NCI-H526 treated with DMSO at 0.1 percent for 48 hours (cell line): ENCODE data around the gene IFITM10.

ENCODE experiments used
- DNase-seq: peaks from one replicate; lab custom pipeline; 2025; lab: John Stamatoyannopoulos, UW

IFITM10 gene

DNA sequence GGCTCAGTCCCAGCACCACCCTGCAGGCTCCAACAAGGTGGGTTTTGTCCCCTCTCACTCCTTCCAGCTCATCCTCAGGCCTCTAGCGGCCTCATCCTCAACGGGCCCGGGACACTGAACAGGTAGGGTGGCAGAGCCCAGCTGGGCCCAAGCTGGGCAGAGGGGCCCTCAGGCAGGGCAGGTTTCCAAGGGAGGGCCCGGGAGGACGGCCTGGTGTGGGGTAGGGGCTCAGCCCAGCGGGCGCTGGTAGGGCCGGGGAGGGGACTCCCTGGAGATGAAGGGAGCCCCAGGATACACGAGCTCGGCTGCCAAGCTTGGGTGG, 2.5 kb upstream of the IFITM10 start:
- no peak for DNase-seq

DNA sequence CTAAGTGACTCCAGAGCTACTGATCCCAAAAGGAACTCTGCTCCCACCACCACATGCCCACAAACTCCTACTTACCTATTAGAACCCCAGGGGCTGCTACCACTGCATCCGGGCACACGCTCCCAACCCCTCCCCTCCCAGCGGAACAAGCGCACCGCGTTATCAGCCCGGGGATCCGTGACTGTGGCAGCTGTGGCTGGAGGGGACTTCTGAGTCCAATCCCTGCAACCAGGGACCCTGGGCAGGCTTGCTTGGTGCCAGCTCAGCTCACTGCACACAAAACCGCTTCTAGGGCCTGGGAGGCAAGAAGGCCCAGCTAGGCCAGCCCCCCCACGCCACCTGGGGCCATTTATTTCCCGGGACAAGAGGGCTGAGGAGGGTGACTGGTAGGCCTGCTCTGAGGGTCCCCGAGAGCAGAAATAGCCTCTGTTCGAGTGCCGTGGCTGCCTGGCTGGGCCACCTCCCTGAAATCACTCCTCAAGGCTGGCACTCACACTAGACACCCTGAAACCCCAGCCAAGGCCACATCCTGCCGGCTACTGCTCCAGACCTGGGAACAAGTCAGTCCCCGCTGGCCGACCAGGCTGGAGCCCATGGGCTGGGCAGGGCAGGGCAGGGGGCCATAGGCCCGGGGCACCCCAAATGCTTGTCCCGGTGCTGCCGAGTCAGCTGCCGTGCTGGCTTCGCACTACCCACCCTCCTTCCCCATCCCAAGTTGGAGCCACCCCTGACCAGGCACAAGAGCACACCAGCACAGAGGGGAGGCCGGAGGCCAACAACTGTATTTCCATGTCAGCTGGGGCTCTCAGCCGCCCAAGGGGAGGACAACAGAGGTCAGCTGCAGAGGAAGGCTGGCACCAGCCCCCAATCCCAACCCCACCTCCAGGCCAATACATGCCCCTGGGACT, 1.9 kb upstream of the IFITM10 start:
- DNase-seq, result no peak

DNA sequence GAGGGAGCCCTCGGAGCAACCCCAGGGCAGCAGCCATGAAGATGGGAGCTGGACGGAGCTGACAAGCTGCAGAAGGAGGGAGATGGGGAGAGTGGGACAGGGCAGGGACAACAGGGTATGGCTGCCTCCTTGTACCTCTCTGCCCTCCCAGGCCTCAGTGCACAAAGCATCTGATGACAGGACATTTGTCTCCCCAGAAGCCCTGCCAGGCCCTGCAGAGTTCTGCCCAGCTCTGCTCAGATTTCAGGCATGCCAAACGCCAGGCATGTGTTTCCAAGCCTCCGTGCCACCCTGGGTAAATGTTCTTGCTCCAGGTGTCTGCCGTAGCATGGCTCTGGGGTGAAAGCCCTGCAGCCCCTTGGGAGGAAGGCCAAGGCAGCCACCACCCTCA, 1.1 kb upstream of the IFITM10 start:
- no peak for DNase-seq

DNA sequence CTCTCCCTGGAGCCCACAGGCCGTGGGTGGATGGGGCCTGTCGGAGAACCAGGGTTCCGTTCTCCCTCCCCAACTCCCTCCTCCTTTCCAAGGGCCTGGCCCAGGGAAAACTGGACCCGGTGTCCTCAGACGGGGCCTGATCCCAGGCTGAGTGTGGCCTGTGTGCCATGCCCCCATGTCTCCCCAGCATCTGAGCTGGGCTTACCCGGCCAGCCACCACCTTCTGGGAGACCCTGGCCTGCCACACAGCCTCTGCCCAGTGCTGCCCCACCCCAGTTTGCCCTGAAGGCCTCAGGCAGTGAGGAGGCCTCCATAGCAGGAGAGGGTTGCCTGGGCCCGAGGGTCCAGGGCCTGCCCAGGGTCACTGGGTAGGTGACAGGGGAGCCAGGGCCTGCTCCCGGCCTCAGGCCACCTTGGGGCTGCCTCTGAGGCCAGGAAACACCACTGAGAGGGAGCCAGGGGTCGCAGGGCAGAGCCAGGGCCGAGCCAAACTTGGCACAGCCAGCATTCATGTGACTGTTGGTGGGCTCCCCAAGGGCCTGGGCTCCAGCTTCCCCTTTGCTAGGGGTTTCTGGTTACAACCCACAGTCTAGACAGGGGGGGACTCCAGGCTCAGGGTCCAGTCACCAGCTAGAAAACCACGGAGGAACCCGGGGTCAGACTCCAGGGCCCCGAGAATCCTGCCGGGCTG, 590 bp upstream of the IFITM10 start:
- DNase-seq, result no peak

DNA sequence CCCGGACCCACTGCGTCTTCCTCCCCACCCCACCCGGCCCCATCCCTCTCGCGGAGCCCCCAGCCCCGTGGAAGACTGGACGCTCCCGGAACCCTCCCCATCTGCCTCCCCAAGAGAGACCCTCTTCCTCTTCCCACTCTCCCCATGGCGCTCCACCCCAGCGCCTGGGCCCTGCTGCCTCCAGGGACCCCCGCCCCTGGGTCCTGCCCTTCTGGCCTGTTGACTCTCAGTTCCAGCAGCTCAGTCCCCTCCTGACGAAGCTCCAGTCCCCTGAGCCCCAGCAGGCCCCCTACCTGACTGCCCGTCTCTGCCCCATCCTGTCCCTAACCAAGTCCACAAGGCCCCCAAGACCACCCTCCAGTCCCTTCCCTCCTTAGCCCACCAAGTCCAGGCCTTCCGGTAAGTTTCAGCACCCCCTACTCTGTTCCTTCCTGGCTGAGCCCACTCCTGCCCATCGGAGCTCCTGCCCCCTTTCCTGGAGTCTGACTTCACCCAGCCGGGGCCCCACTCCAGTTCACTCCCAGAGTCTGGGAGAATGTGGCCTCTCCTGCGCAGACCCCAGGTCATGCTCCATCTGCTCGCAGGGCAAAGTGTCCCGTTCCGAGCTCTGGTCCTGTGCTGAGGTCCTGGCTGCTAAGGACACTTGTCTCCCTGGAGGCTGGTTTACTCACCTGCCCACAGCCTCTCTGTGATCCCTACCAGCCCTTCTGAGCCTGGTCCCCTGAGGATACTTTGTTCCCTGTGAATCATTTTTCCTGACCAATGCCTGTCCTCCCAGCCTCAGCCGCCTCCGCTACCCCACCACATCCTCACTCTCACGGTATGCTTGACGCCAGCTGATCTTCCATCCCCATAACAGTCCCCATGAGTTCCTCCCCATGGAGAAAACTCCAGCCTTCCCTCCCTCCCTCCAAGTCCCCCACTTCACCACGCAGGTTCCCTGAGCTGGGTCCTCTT, 722 bp downstream of the IFITM10 start:
- no peak for DNase-seq

DNA sequence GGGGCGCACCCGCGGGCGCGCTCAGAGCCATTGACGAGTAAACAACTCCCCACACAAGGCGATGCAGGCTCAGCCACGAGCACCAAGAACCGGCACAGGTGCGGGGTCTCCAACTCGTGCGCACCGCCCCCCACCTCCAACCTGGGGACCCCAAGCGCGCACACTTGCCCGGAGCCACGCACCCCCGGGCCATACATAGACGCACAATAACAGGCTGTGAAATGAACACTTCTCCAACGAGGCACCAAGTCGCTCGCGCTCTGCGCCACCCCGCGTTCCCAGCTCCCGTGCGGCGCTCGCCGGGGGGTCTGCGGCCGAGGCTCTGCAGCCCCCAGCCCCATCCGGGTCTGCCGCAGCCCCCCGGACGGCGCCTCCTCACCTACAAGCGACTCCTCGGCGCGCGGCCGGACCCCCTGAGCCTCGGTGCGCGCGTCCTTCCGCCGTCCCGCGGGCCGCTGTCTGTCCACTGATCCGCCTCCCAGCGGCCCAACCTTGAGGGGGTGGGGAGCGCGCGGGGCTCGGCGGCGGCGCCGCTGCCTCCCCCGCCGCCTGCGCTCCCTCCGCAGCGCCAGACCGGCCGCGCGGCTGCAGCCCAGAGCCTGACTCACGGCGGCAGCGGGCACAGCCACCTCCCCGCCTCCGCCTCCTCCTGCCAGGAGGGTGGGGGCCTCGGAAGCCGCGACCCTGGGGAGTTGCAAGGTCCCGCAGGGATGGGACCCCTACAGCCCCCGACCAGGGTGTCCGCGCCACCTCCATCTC, 1.6 kb downstream of the IFITM10 start:
- no peak for DNase-seq

DNA sequence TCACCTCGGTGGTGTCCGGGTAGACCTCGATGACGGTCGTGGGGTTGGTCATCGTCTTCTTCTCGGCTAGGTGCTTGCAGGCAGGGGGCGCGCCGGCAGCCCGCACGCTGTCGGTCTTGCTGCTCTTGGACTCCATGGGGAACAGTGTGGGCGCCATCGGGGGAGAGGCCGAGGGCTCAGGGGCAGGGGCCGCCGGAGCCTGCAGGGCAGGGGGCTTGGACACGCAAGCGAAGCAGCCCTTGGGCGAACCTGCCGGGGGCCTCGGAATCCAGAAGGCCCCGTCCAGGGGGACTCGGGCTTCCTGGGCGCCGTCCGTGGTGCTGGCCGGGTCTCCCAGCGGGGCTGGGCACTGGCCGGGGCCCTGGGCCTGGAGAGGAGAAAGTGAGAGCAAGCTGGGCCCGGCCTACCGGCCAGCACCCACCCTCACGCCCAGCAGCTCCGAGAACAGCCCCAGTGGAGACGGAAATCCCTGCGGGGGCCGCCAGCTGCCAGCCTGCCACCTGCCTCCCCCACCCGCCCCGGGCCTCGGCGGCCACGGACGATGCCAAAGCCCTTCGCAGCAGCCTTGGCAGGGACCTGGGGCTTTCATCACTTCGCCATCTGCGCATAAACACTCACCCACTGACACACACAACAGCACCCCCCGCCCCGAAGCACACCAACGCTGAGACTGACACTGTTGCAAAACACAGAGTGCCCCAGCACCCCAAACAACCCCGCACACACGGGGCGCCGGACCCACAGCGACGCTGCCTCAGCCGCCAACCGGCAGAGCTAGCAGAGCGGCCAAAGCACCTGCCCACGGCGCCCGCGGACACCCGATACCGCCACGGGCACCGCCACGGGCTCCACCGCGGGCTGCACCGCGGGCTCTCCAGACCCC, 2.4 kb downstream of the IFITM10 start:
- no peak for DNase-seq

DNA sequence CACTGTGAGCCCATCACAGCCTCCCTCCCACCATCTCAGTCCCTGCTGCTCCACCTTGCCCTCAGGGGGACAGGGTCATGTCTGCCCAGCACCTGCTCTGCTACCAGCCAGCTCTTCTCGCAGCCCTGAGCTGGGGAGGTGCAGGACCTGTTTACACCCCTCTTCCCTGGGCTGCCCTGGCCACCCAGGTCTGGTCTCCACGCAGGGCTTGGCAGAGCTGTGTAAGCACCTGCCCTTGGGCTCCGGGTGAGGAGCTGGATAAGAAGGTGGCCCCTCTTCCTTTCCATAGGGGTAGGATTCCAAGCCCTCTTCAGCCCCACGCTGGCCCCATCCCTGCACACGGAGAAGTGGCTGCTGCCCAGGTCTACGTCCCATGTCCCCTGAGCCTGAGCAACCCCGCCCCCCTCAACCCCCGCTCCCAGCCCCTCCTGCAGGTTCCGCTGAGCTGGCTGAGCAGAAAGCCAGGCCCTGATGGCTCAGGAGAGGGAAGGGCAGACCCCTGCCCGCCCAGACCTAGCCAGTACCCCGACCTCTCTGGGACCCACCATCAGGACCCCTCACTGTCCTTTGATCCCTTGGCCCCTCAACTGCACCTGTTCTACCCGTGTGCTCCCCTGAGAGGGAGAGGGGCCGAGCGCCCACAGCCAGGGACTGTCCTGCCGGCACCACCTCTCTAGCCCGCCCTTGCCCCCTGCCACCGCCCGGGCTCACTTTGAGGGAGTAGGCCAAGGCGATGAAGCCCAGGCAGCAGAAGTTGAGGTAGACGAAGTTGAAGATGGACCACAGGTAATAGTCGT, 3.2 kb downstream of the IFITM10 start:
- DNase-seq, result no peak

DNA sequence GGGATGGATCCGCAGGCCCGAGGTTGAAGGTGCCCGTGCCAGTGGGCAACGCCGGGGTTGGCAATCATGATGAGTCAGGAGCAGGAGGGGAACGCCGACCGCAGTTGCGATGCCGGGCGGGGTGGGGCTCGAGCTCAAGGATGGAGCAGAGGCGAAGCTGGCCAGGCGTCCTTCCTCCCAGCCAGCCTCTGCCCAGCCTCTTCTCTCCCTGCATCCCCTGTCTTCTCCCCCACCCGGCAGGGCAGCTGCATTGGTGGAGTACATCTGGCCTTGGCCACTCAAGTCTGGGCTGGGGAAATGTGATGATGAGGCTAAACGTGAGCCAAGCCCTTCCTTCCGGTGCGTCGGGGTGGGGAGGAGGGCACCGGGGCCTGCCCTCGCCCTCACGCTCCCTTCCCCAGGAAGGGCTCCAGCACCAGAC, 3.9 kb downstream of the IFITM10 start:
- no peak for DNase-seq

DNA sequence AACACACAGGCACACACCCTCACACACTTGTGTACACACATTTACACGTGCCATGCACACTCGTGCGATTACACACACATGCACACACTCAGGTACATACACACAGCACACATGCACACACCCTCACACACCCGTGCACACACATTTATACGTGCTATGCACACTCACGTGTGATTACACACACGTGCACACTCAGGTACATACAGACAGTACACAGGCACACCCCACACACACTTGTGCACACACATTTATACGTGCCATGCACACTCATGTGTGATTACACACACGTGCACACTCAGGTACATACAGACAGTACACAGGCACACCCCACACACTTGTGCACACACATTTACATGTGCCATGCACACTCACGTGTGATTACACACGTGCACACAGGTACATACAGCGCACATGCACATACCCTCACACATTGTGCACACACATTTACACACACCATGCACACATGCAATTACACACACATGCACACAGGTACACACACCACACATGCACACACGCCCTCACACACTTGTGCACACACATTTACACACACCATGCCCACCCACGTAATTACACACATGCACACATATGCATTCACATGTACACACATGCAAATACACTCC, 4.6 kb downstream of the IFITM10 start:
- DNase-seq, result no peak

DNA sequence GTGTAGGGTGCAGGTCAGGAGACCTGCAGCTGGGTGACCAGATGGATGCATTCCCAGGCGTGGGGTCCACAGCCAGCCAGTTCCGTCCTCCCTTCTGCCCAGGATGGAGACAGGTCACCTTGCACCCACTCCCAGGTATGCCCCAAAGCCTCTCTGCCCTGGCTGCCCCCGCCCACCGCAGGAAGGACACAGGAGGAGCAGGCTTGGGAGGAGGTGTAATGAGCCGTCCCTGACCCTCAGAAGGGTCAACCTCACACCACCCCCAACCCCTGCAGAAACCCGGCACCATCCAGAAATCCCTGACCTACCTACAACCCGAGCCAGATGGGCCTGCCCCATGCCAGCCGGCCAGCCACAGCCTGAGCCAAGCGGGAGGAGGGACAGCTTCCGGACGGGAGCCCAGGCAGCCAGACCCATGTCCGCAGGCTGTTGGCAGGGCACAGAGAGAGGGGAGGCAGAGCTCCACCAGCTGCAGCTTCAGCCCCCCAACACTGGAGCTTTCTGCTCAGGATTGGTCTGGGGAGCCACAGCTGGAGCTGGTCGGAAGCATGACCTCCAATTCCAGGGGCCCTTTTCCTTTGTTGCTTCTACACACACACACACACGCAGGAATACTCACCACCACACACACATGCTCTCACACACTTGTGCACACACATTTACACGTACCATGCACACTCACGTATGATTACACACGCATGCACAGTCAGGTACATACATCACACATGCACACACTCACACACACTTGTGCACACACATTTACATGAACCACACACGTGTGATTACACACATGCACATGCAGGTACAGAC, 5.3 kb downstream of the IFITM10 start:
- no peak for DNase-seq

DNA sequence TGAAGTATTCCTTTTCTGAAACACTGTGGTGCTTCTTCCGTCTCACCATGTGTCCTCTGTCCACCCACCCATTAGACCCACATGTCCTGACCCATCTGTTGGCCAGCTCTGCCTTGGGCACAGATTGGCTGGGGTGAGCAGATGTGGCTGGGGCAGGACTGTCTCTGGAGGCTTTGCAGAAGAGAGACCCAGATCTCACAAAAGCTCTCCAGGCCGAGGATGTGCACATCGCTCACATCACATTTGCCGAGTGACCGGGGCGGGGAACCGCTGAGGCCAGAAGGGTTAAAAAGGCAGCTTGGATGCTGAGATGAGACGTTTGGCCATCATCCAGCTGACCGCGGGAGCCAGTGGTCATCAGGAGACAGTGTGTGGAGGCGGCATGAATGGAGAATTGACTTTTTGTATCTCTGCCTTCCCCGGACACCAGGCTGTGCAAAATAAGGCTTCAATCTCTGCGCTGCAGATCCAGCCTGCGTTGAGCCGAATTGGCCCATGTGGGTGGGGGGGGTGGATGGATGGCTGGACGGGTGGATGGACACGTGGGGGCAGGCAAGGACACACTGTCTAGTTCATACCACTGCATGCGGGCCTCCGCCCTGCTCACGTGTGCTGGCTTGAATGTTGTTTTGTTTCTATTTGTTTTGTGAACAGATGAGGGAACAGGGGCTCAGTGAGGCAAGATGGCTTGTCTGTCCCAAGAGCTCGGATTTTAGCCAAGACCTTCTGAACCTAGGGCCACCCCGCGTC, 6.1 kb downstream of the IFITM10 start:
- no peak for DNase-seq

DNA sequence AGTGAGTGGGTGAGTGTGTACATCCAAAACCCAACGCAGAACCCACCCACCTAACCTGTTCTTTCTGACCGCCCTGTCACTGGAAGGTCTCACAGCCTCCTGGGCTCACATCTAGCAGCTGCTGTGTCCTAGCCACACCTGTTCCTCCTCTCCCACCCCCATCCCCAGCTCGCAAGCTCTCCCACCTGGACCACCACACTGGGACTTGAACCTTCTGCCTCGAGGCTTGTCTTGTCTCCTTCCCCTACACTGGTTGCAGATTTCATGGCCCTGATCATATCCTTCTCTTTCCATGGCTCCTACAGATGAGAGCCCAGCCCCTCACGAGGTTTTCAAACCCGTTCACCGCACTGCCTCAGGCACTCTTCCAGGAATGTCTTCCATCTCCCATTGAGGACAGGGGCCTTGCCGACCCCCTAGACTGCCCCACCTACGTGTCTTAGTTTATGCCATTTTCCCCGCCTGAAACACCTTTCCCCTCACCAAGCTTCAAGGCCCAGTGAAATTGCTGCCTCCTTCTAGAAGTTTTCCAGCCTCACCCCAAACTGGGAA, 6.7 kb downstream of the IFITM10 start:
- DNase-seq, result no peak

DNA sequence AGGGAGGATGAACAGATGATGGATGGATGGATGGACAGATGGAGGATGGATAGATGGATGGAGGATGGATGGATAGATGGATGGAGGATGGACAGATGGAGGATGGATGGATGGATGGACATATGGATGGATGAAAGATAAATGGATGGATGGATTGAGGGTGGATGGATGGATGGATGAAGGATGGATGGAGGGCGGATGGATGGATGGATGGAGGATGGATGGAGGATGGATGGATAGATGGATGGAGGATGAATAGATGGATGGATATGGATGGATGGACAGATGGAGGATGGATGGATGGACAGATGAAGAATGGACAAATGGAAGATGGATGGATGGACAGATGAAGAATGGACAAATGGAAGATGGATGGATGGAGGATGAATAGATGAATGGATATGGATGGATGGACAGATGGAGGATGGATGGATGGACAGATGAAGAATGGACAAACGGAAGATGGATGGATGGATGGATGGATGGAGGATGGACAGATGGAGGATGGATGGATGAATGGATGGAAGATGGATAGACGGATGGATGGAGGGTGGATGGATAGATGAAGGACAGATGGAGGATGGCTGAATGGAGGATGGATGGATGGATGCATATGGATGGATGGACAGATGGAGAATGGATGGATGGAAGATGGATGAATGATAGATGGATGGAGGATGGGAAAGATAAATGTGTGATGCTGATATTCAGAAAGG, 7.4 kb downstream of the IFITM10 start:
- DNase-seq, result no peak

DNA sequence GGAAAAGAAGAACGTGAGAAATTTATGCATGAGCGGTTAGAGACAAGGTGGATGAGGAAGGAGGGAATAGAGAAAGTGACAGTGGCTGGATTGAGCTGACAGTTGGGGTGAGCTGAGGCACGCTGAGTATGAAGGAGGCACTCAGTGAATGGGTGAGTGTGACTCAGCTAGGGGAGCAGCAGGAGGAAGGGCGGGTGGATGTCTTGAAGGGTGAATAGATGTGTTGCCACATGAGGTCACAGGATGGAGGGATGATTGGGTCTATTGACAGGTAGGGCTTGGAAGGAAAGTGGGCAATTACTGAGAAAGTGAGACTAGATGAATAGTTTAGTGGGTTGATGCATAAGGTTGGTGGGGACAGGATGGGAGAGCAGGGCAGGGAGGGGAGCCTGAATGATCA, 8.0 kb downstream of the IFITM10 start:
- no peak for DNase-seq

DNA sequence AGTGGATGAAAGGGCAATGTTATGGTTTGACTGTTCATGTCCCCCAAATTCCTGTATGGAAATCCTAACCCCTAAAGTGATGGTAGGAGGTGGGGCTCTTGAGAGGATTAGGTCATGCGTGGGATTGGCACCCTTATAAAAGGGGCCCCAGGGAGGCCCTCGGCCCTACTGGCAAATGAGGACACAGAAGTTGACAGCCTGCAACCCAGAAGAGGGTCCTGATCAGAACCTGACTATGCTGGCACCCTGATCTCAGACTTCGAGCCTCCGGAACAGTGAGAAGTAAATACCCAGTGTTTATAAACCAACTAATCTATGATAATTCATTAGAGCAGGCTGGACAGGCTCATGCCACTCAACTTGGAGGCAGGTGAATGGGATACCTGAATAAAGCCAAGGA, 8.7 kb downstream of the IFITM10 start:
- DNase-seq, result no peak
